SW480 (cell line): ENCODE data around the gene GPR37.
A peak's percentile ranks its signal among the peaks of the same experiment; 100 is the strongest.

ENCODE experiments used
- DNase-seq: peaks from one replicate; pipeline ENCODE4 v3.0.0-alpha.2; 2016; ENCODE audit warnings: low spot score

GPR37 gene

GRCh38 chr7:124765401-124766352 lies at the start of gene GPR37:
Gene GPR37 (minus strand): TSS chr7:124765792. CDS start chr7:124764976, 816 bp downstream.
- peak; percentile 40 for DNase-seq

- no peak for DNase-seq
Measured at GRCh38 chr7:124813994-124814798, 48.6 kb upstream of the GPR37 start.

- DNase-seq = no peak
Measured at GRCh38 chr7:124812764-124813163, 47.2 kb upstream of the GPR37 start.

DNA sequence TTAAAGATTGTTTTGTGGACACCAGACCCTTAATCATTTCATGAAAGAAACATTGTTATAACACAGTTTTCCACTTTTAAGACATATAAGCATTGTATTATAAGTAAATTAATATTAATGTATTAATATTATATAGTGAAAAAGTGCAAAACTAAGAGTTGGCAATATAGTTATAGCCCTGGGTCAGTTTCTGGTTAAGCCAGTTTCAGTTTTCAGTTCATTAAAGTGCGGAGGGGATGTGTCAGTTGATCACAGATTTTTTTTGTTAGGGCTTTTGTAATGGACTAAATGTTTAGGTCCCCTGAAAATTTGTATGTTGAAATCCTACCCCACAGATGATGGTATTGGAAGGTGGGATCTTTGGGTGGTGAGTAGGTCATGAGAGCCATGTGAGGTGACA lies 45.7 kb upstream of the GPR37 start:
- DNase-seq = no peak

GRCh38 chr7:124810605-124811004 lies 45.0 kb upstream of the GPR37 start:
- DNase-seq = no peak

DNA sequence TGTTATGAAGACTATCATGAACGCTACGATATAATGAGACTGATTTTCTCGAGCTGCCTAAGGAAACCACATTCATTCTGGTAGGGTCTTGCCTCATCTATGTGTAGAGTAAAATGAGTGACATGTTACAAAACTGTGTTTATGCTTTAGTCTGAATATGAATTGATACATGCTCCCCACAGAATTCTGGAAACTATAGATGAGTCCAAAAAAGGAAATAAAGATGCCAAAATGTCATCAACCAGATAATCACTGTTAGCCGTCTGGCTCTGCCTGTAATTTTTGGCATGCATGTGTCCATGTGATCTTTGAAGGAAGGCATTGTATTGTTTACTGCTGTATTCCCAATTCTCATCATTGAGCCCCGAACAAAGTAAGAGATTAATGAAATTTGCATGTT lies 42.6 kb upstream of the GPR37 start:
- no peak for DNase-seq

- DNase-seq = no peak
Measured at GRCh38 chr7:124801330-124801895, 35.8 kb upstream of the GPR37 start.

DNA sequence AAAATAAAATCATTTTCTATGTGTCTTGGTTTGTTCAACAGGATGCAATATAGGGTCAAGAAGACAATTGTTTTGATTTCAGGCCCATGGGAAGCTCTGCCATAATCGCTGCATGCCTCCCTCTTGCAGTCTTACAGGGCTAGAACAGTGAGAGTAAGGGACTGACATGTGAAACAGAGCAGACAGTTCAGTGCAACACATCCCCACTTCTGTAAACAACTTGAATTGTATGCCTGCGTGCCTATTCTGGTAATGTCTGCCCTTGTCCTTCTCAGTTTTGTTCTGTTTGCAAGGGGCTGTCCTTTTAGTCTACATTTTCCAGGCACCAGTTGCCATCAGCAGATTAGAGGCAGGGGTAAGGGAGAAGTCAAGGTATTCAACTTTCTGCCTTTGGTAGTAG lies 34.8 kb upstream of the GPR37 start:
- DNase-seq = no peak

DNA sequence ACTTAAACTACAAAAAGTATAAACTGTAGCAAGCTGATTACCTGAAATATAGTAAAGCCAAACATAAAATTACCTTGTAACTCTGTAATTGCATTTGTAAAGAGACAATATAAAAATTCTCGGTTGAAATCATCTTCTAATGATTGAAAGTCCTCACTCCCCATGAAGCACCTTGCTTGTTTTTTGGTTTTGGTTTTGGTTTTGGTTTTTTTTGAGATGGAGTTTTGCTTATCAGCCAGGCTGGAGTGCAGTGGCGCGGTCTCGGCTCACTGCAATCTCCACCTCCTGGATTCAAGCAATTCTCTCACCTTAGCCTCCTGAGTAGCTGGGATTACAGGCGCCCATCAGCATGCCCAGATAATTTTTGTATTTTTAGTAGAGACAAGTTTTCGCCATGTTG lies 33.9 kb upstream of the GPR37 start:
- no peak for DNase-seq

DNA sequence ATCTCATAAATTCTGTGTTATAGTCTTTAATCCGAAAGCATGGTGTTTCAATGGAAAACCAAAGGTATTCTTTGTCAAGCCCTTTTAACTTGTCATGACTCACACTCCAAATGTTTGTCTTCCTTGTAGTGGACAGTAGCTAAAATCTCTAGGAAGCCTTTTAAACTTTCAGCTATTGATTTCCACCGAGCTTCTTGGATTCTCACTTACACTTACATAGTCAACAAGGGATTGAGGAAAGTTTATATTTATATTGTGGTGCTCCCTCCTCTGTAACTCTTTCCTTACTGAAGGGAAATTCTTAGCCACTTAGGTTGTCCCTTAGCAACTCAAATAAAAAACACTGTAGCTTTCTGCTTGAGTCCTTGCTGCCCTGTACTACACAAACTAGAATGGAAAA lies 31.2 kb upstream of the GPR37 start:
- no peak for DNase-seq

DNA sequence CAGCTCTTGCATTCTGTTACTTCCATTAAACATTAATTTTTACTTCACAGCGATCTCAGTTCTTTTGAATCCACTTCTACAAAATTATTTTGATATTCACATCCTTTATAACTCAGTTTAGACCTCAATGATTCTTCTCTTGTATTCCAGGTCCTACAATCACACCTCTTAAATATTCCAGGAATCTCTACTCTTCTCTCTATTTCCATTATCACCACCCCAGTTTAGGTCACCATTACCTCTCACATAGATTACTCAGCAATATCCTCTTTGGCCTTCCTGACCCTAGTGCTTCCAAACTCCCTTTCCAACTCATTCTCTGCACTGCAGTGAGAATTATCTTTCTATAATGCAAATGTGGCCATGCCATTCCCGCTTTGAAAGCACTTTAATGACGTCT lies 27.1 kb upstream of the GPR37 start:
- DNase-seq = no peak

- DNase-seq = no peak
Measured at GRCh38 chr7:124792002-124792401, 26.4 kb upstream of the GPR37 start.

- DNase-seq = no peak
Measured at GRCh38 chr7:124791426-124791825, 25.8 kb upstream of the GPR37 start.

DNA sequence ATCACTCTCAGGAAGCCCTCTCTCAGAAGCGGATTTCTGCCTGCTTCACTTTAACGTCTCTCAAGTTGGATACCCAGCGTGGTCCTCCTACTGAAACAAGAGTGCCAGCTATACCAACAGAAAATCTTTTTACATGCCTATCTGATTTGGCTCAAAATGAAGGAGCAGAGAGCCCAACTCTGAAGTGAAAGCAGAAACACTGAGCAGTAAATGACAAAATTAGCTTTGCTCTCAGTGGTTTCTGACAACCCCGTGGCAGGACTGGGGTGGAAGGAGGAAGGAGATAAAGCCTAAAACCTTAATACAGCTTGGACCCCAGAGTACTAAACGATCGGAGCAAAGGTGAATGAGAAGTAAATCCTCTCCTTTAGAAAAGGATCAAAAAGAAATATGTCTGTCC lies 25.1 kb upstream of the GPR37 start:
- DNase-seq = no peak

DNA sequence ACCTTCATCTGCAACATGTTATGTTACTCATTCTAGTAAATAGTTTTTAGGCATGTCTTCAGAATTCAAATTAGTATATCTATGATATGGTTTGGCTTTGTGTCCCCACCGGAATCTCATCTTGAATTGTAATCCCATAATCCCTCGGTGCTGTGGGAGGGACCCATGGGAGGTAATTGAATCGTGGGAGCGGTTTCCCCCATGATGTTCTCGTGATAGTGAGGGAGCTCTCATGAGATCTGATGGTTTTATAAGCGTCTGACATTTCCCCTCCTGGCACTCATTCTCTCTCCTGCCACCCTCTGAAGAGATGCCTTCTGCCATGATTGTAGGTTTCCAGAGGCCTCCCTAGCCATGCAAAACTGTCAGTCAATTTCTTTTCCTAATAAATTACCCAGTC lies 20.4 kb upstream of the GPR37 start:
- DNase-seq = no peak

GRCh38 chr7:124784879-124785818 lies 19.6 kb upstream of the GPR37 start:
- peak; percentile 68 for DNase-seq

DNA sequence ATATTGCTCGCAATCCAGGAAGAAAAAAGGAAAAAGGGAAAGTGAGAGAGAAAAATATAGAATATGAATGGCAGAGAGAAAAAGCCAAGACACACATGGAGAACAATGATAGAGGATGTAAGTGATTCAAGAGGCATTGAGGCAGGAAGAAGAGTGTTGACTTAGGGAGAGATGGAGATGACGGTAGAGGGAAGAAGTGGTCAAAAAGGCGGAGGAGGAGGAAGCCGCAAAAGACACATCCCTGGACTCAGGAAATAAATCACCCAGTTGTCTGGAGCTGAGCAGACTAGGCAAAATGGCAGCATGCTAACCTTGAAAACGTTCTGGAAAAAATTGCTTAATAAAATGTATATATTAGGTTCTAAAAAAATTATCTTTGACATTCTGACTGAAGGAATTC lies 17.7 kb upstream of the GPR37 start:
- DNase-seq = no peak

DNA sequence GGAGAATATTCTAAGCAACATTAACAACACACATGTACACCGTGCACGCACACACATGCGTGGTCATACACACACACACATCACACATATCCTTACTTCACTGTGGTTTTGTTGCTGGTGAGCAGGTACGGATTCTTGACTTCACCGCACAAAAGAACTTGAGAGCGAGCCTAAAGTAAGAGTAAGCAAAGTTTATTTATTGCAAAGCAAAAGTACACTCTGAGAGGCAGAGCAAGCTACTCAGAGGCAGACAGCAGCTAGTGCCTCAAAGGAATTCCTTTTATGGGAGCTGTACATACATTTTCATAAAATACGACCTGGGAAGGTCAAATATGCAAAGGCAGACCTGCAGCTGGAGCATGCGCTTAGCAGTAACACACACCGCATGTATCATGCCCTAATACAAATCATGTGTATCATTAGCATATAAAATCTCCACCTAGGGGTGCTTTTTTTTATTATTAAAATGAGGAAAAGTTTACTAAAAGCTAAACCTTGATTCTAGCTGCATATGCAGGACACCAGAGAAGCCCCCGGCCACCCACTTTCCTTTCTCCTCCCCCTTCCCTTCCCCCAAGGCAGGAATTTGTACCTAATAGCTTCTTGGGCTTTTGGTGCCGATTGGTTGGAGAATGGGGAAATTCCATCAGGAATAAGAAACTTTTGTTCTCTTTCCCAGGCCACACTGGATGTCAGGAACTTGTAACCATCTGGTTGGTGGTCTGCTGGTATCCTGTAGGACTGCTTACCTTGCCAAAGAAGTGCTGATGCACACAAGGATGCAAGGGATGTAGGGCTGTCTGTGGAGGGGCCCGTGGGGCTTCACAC lies 16.5 kb upstream of the GPR37 start:
- DNase-seq = no peak

DNA sequence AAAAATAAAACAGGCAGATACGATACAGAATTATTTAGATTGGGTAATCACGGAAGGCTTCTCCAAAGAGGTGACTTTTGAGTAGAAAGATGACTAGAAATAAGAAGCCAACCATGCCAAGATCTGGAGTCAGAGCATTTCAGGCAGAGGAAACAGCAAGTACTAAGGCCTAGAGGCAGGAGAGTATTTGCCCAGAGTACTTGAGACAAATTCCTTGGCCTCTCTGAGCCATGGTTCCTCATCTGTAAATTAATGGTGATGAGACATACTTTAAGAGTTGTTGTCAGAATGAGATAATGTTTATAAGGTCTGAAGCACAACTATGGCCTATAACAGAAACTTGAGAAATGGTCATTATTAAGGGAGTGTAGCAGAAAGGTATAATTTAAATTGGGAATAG lies 15.8 kb upstream of the GPR37 start:
- no peak for DNase-seq

DNA sequence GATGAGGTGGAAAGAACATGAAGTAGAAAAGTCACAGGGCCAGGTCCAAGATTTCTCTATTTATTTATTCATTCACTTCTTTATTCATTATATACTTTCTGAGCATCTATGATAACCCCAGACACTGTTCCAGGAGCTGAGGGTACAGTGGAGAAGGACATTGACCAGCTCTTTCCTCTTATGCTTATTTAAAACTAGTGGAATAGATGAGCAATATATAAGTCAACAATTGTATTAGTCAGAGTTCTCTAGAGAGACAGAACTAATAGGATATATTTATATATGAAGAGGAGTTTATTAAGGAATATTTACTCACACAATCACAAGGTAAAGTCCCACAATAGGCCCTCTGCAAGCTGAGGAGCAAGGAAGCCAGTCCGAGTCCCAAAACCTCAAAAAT lies 15.0 kb upstream of the GPR37 start:
- DNase-seq = no peak

- DNase-seq = no peak
Measured at GRCh38 chr7:124780056-124780455, 14.5 kb upstream of the GPR37 start.
